ENCODE measurements around the gene MPP1.

DNA sequence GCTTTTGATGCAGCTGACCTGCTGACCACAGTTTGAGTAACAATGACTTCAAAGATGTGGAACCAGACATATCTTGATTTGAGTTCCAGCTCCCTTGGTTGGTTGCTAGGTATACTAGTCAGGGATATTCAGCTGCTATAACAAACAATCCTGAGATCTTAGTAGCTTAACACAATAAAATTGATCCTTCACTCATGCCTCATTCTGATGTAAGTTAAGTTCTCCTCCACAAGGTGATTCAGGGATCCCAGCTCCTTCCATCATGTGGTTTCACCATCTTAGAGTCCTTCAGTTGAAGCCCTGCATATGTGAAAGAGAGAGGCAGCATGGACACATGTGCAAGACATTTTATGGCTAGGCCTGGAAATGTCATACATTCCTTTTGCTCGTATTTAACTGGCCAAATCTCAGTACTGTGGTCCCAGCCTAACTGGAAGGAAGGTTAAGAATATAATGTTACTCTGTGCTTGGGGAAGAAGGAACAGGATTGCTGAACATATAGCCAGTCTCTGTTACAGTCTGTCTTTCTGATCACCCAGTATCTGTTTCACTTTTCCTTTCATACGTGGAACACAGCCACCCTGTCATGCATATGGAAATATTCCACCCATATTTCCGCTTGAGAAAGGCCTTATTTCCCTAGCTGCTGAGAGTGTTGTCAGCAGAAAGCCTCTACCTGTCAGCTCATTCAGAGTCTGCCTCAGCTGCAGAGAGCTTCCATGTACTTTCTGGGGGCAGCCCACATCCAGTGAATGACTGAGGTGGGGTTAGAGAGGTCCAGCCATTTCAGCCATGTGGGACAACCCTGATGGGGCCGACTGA lies 22.1 kb upstream of the MPP1 start:
- TF ChIP-seq, protein P1, sequence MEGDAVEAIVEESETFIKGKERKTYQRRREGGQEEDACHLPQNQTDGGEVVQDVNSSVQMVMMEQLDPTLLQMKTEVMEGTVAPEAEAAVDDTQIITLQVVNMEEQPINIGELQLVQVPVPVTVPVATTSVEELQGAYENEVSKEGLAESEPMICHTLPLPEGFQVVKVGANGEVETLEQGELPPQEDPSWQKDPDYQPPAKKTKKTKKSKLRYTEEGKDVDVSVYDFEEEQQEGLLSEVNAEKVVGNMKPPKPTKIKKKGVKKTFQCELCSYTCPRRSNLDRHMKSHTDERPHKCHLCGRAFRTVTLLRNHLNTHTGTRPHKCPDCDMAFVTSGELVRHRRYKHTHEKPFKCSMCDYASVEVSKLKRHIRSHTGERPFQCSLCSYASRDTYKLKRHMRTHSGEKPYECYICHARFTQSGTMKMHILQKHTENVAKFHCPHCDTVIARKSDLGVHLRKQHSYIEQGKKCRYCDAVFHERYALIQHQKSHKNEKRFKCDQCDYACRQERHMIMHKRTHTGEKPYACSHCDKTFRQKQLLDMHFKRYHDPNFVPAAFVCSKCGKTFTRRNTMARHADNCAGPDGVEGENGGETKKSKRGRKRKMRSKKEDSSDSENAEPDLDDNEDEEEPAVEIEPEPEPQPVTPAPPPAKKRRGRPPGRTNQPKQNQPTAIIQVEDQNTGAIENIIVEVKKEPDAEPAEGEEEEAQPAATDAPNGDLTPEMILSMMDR (conservative IDR thresholded peaks at IDR 0.05): no peak
- no peak for TF ChIP-seq ZFX (IDR thresholded peaks at IDR 0.05)

Measured in C4-2B (cell line).